Activated T-helper 2 cell treated with anti-CD3 and anti-CD28 coated beads, Interferon-gamma antibody, Interleukin-2, Interleukin-4, amounts not matched to agents 10 μg/mL and 5 μg/mL and 100 μg/mL, durations not matched to agents 14 hours and 24 hours and 36 hours (primary cell): ENCODE measurements around the gene RNU11. TPM values are rescaled to one million over a fixed set of nuclear protein-coding genes. Genes with fewer than 3 reads are reported as not detected.

Experiments
- DNase-seq: peaks from one replicate; pipeline ENCODE4 v3.0.0; 2021; ENCODE audit warnings: low spot score
- H3K27ac Mint-ChIP-seq: one replicate; pipeline ENCODE4 v1.8.0; 2021; ENCODE audit warnings: mixed read lengths
- H3K27me3 Mint-ChIP-seq: one replicate; pipeline ENCODE4 v1.8.0; 2021; ENCODE audit warnings: low read depth, mixed read lengths
- H3K36me3 Mint-ChIP-seq: one replicate; pipeline ENCODE4 v1.8.0; 2021; ENCODE audit warnings: low read depth, mixed read lengths
- H3K4me1 Mint-ChIP-seq: one replicate; pipeline ENCODE4 v1.8.0; 2021; ENCODE audit warnings: low read depth, mixed read lengths
- H3K4me3 Mint-ChIP-seq: one replicate; pipeline ENCODE4 v1.8.0; 2021; ENCODE audit warnings: low read depth, mild to moderate bottlenecking, moderate library complexity, mixed read lengths
- H3K9me3 Mint-ChIP-seq: one replicate; pipeline ENCODE4 v1.8.0; 2021; ENCODE audit warnings: mixed read lengths
- intact Hi-C: fragments of 100-400 bp; cut with micrococcal nuclease; formaldehyde crosslinking; loops from one replicate; pipeline ENCODE4 v1.15.1; 2023
- total RNA-seq: library from RNA; stranded (reverse); gene quantifications from 2 replicates; pipeline ENCODE4 v1.2.3, GENCODE V29; 2022

Gene RNU11
- not detected in 2 replicates for total RNA-seq

DNA sequence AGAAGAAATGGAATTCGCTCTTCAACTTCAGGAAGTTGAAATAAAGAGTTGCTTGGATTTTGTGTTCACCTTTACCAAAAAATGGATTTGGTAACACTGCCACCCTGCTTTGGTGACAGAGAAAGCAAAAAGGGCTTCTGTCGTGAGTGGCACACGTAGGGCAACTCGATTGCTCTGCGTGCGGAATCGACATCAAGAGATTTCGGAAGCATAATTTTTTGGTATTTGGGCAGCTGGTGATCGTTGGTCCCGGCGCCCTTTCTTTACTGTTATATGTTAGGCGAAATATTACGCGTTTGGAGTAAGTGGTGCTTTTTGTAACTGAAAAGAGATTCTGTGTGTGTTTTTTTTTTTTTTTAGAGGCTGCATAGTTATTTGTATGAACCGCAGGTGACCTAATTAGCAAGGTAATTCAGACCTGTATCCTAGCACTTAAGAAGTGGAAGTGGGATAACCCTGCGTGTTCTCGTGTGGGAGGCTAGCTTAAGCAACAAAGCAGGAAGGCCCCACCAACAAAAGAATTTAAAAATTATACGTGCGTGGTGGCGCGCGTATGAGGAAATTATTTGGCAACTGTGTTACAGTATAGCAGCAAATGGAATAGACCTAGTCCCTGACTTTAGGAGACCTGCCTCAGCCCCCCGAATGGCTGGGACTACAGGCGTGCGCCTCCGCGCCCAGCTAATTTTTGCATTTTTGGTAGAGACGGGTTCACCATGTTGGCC lies at the start of gene RNU11:
RNU11 (plus strand) TSS at position 127 of the 725 bp plus-strand sequence.
- intact Hi-C loops: loop anchor here (1.0 to 2.0 kb wide), 4 partner anchors 20 to 130 kb away; partner anchors contain the start of genes GMEB1 and YTHDF2
- Mint-ChIP-seq H3K27me3 (no peaks in the 10 kb centered on the region), H3K4me1 (peaks cover 25% of the 10 kb centered on the region), H3K9me3 (no peaks in the 10 kb centered on the region), H3K36me3 (no peaks in the 10 kb centered on the region), H3K27ac (peak within 1 kb of the TSS; percentile 99), H3K4me3 (peak within 1 kb of the TSS; percentile 81)
- DNase-seq: peak; percentile 84

GRCh38 chr1:28601696-28602095 lies 46.7 kb upstream of the RNU11 start:
- no peak for DNase-seq
- Mint-ChIP-seq H3K4me1 (peaks cover 16% of the 10 kb centered on the region), H3K36me3 (peaks cover 28% of the 10 kb centered on the region), H3K4me3 (no peak overlapping the region), H3K27me3 (no peaks in the 10 kb centered on the region), H3K9me3 (no peaks in the 10 kb centered on the region), H3K27ac (peak overlapping the region; percentile 51)
- intact Hi-C loops: loop anchor here (5.0 to 10.0 kb wide), 2 partner anchors 84 to 197 kb away; no protein-coding TSS in a partner anchor

GRCh38 chr1:28602536-28603439 lies 45.6 kb upstream of the RNU11 start:
- Mint-ChIP-seq H3K36me3 (peaks cover 28% of the 10 kb centered on the region), H3K27me3 (no peaks in the 10 kb centered on the region), H3K4me3 (no peak overlapping the region), H3K9me3 (no peaks in the 10 kb centered on the region), H3K27ac (no peak overlapping the region), H3K4me1 (peaks cover 16% of the 10 kb centered on the region)
- no peak for DNase-seq
- intact Hi-C loops: loop anchor here (5.0 to 10.0 kb wide), 2 partner anchors 85 to 198 kb away; no protein-coding TSS in a partner anchor

DNA sequence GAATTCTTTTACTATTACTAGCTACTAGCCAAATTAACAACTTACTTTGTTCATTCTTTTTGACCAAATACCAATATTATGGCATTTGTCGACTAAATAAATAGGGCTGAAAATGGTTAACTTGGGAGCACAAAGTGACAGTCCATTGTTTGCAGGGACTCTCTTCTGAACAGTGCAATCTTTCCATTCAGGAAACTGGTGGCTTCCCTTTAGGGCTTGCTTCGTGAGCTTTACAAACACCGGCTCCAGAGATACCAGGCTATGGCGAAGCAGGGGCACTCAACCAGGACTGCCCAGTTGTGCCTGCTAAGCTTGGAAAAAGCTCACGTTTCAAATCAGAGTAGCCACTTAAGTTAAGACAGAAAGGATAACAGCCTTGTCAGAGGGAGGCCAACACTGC lies 44.0 kb upstream of the RNU11 start:
- Mint-ChIP-seq H3K9me3 (no peaks in the 10 kb centered on the region), H3K4me3 (no peak overlapping the region), H3K36me3 (peaks cover 30% of the 10 kb centered on the region), H3K27ac (no peak overlapping the region), H3K4me1 (peaks cover 12% of the 10 kb centered on the region), H3K27me3 (no peaks in the 10 kb centered on the region)
- DNase-seq: no peak
- intact Hi-C loops: loop anchor here (5.0 to 10.0 kb wide), 2 partner anchors 87 to 200 kb away; no protein-coding TSS in a partner anchor

GRCh38 chr1:28604962-28605361 lies 43.4 kb upstream of the RNU11 start:
- H3K36me3 Mint-ChIP-seq: peaks cover 35% of the 10 kb centered on the region
- intact Hi-C loops: loop anchor here (5.0 to 10.0 kb wide), 2 partner anchors 88 to 200 kb away; no protein-coding TSS in a partner anchor
- H3K4me1 Mint-ChIP-seq: peaks cover 9% of the 10 kb centered on the region
- no peak for DNase-seq
- no peaks in the 10 kb centered on the region for H3K27me3 Mint-ChIP-seq
- no peak overlapping the region for H3K4me3 Mint-ChIP-seq
- H3K9me3 Mint-ChIP-seq: no peaks in the 10 kb centered on the region
- no peak overlapping the region for H3K27ac Mint-ChIP-seq

GRCh38 chr1:28606771-28607170 lies 41.6 kb upstream of the RNU11 start:
- Mint-ChIP-seq H3K4me1 (peaks cover 5% of the 10 kb centered on the region), H3K36me3 (peaks cover 39% of the 10 kb centered on the region), H3K4me3 (no peak overlapping the region), H3K27me3 (no peaks in the 10 kb centered on the region), H3K9me3 (no peaks in the 10 kb centered on the region), H3K27ac (no peak overlapping the region)
- no peak for DNase-seq
- intact Hi-C loops: loop anchor here (10.0 kb wide), 1 partner anchor 202 kb away; no protein-coding TSS in a partner anchor

DNA sequence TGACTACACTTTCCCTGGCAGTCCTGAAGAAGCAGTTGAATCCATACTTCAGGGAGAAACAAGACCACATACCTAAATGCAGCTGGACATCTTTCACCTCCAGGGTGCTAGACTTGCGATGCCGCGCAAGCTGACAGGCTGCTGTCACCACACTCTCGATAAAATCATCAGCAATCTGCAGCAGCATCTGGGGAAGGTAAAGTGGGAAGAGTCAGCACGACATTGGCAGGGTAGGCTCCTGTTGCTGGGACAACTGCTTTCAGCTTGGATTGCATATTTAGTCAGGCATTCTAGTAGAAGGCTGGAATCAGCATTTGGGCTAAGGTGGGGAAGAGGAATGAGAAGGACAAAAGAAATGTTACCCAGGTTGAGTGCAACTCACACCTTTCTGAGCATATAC lies 35.2 kb upstream of the RNU11 start:
- H3K27me3 Mint-ChIP-seq: no peaks in the 10 kb centered on the region
- intact Hi-C loops: no loop called here
- H3K4me1 Mint-ChIP-seq: no peaks in the 10 kb centered on the region
- no peak overlapping the region for H3K4me3 Mint-ChIP-seq
- no peaks in the 10 kb centered on the region for H3K9me3 Mint-ChIP-seq
- peaks cover 43% of the 10 kb centered on the region for H3K36me3 Mint-ChIP-seq
- no peak for DNase-seq
- no peak overlapping the region for H3K27ac Mint-ChIP-seq

DNA sequence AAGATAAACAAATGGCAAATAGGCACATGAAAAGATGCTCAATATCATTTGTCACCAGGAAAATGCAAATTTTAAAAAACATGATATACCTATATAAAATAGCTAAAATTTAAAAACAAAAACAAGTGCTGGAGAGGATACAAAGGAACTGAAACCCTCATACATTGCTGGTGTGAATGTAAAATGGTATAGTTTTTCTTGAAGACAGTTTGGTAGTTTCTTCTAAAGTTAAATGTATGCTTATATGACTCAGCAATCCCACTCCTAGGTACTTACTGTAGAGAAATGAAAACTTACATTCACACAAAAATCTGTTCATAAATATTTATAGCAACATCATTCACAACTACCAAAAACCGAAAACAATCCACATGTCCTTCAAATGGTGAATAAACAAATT lies 16.7 kb upstream of the RNU11 start:
- Mint-ChIP-seq H3K36me3 (peaks cover 9% of the 10 kb centered on the region), H3K27me3 (no peaks in the 10 kb centered on the region), H3K4me3 (no peak overlapping the region), H3K9me3 (no peaks in the 10 kb centered on the region), H3K27ac (peak overlapping the region; percentile 49), H3K4me1 (peaks cover 8% of the 10 kb centered on the region)
- intact Hi-C loops: no loop called here
- no peak for DNase-seq

GRCh38 chr1:28632560-28632959 lies 15.8 kb upstream of the RNU11 start:
- H3K27me3 Mint-ChIP-seq: no peaks in the 10 kb centered on the region
- H3K9me3 Mint-ChIP-seq: no peaks in the 10 kb centered on the region
- H3K27ac Mint-ChIP-seq: no peak overlapping the region
- no peak overlapping the region for H3K4me3 Mint-ChIP-seq
- H3K4me1 Mint-ChIP-seq: peaks cover 11% of the 10 kb centered on the region
- intact Hi-C loops: no loop called here
- peaks cover 9% of the 10 kb centered on the region for H3K36me3 Mint-ChIP-seq
- no peak for DNase-seq

DNA sequence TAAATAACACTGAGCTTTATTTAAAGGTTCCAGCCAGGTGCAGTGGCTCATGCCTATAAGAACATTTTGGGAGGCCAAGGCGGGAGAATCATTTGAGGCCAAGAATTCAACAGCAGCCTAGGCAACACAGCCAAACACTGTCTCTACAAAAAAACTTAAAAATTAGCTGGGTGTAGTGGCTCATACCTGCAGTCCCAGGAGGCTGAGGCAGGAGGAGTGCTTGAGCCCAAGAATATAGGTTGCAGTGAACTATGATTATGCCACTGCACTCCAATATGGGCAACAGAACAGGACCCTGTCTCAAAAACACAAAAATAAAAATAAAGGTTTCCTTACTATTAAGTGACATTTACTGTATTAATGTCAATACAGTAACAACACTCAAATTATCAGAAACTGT lies 7.6 kb upstream of the RNU11 start:
- Mint-ChIP-seq H3K27ac (no peak overlapping the region), H3K27me3 (no peaks in the 10 kb centered on the region), H3K36me3 (peaks cover 9% of the 10 kb centered on the region), H3K4me1 (peaks cover 35% of the 10 kb centered on the region), H3K9me3 (no peaks in the 10 kb centered on the region), H3K4me3 (peak overlapping the region; percentile 99)
- intact Hi-C loops: loop anchor here (1.0 to 5.0 kb wide), 2 partner anchors 87 to 247 kb away; partner anchors contain the start of gene TRNAU1AP
- DNase-seq: no peak

DNA sequence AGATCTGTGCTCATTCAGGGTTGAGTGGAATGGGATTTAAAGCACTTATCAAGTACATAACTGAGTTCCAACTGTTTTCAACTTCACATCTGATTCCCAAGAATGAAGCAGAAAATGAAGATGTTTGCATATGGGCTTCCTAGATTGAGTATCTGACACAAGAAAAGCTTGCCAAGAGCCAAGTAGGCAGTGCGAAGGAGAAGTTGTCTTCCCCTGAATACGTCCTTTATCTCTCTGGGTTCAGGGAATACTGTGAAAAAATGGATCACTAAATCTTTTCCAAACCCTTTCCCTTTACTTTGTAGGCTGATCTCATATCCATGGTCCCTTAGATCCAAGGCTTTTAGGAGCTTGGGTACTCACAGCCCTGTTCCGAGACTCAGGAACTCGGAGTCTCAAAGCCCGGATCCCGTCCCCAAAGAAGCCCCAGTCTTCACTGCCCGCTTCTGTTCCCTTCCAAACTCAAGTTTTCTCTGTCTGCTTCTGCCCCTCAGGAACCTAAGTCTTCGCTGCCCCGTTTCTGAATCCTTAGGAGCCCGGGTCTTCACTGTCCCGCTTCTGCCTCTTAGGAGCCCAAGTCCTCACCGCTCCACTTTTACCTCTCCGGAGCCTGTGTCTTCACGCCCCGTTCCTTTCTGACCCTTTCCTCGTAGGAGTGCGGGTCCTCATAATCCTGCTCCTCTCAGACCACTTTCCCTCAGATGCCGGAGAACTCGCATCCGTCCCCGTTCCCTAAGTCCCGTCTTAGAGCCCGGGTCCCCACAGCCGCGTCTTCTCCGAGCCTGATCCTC lies 6.1 kb upstream of the RNU11 start:
- peaks cover 9% of the 10 kb centered on the region for H3K36me3 Mint-ChIP-seq
- H3K4me1 Mint-ChIP-seq: peaks cover 33% of the 10 kb centered on the region
- intact Hi-C loops: loop anchor here (2.0 to 5.0 kb wide), 3 partner anchors 245 to 539 kb away; partner anchors contain the start of genes PHACTR4 and SRSF4

More for the DNA sequence above, 6.1 kb upstream of the RNU11 start:
- H3K4me3 Mint-ChIP-seq: peak overlapping the region; percentile 99
- H3K27ac Mint-ChIP-seq: peak overlapping the region; percentile 97
- no peak for DNase-seq
- no peaks in the 10 kb centered on the region for H3K9me3 Mint-ChIP-seq
- no peaks in the 10 kb centered on the region for H3K27me3 Mint-ChIP-seq
